ENCODE results near the gene SLAMF8. TPM values are rescaled to one million over a fixed set of nuclear protein-coding genes. Genes with fewer than 3 reads are reported as not detected.

The SLAMF8 gene
- total RNA-seq, 1 donor from 2014 or later = 2.4 TPM

DNA sequence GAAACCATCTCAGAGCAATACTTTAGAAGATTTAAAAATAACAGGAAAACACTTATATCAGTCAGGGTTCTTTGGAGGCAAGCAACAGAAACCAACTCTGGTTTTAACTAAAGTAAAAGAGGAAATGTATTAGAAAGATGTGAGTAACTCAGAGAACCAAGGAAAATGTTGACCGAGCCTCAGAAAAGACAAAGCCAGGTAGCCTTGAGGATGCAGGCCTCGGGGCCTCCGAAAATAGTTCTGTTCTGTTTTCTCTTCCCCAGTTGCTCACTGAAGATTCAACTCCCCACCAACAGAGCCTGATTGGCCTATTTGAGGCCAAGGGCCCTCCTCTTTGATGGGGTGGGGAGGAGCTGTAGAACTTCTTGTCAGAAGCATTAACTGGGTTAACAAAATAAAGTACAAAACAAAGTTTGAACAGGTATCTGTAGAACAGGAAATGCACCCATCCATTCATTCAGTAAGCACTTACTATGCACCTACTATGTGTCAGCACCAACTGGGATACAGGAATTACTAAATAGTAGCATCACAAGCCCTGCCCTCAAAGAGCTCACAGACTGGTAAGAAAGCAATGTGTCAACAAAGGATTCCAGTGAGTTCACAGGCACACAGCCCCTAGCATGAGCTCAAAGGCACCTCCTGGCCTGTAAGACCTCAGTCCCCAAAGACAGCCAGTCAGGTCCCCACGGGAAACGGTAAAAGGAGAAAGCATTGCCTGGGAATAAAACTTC lies 12.6 kb downstream of the SLAMF8 start:
- DNase-seq = no peak
- intact Hi-C loops (cut with micrococcal nuclease) = no loop called here
- no peak for ATAC-seq

GRCh38 chr1:159841749-159842148 lies 15.1 kb downstream of the SLAMF8 start:
- no peak for ATAC-seq
- intact Hi-C loops (cut with micrococcal nuclease) = no loop called here
- DNase-seq = no peak

GRCh38 chr1:159843459-159843858 lies 16.8 kb downstream of the SLAMF8 start:
- intact Hi-C loops (cut with micrococcal nuclease) = no loop called here
- DNase-seq (no peak), ATAC-seq (no peak)

GRCh38 chr1:159845751-159846629 lies 19.3 kb downstream of the SLAMF8 start:
- intact Hi-C loops (cut with micrococcal nuclease) = no loop called here
- DNase-seq (no peak), ATAC-seq (no peak)

GRCh38 chr1:159847231-159847630 lies 20.6 kb downstream of the SLAMF8 start:
- intact Hi-C loops (cut with micrococcal nuclease) = no loop called here
- ATAC-seq = no peak
- no peak for DNase-seq

GRCh38 chr1:159848326-159848725 lies 21.7 kb downstream of the SLAMF8 start:
- ATAC-seq = no peak
- intact Hi-C loops (cut with micrococcal nuclease) = no loop called here
- no peak for DNase-seq

- no peak for ATAC-seq
Measured at GRCh38 chr1:159849626-159850366, 23.1 kb downstream of the SLAMF8 start.

DNA sequence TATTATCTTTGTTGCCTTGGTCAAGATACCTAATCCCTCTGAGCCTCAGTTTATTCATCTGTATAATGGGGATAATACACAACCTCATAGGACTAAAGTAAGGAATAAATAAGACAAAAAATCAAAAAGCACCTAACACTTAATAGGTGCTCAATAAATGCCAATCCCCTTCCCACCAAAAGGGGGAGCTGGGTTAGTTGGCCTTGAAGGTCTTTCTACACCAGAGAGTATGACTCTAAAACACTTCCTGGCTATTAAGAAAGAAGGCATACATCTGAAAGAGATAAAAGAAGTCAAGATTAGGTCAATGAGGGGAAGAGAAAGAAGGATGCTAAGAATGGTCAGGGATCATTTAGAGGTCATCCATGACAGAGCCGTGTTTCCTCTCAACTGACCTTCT lies 24.7 kb downstream of the SLAMF8 start:
- intact Hi-C loops (cut with micrococcal nuclease) = no loop called here
- ATAC-seq (no peak), DNase-seq (no peak)

More at GRCh38 chr1:159849626-159850366, 23.1 kb downstream of the SLAMF8 start:
- no peak for DNase-seq
- intact Hi-C loops (cut with micrococcal nuclease) = no loop called here

DNA sequence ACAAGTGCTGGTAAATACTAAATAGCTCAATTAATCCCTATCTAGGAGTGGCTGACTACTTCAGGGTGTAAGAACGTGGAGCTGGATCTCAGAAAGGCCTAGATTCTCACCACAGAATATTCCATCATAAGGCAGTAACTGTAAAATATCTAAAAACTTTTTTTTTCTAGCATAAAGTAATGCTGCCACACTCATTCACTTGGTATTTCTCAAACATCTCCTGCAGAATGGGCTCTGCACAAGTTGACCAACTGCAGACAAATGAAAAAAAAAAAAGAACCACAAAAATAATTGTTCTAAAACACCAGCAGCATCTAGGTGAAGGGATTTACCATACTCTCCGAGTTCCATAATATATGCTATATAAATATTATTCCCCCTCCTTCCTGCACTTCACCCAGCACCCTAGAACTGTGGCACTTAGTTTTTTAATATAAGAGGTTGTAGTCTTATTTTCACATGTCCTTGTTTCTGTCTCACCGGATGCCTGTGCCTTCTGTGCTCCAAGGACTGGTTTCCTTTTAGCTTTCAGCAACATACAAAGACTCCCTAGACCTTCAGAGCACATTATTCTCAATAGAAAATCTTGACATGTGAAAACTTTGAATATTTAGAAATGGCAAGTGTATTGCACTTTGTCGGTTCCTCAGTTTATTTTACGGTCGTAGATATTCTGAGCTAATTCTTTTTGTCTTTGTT lies 26.9 kb downstream of the SLAMF8 start:
- intact Hi-C loops (cut with micrococcal nuclease) = no loop called here
- ATAC-seq (no peak), DNase-seq (no peak)

- DNase-seq (peak; percentile 91), ATAC-seq (peak; percentile 92)
- intact Hi-C loops (cut with micrococcal nuclease) = no loop called here
Measured at GRCh38 chr1:159854116-159854692, 27.5 kb downstream of the SLAMF8 start.

DNA sequence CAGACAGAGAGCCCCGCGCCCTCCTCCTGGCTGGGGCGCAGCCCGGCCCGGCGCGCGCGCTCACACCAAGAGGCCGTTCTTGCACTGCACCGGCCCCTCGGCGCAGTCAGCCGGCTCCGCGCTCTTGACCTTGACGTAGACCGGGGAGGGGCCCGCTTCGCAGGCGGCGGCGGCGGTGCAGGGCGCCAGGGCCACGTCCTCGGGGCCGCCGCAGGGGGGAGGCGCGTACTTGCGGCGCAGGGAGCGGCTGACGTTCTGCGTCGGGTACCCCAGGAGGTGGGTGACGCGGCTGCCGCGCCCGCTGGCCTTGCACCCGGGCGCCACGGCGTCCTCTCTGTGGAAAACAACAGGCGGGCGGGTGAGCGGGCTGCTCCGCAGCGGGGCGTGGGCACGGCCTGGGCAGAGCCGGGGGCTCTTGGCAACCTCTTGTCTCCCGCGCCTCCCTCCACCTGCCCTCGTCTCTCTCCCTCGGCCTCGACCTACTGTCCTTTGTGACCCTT lies 28.1 kb downstream of the SLAMF8 start:
- peak; percentile 95 for DNase-seq
- intact Hi-C loops (cut with micrococcal nuclease) = no loop called here
- peak; percentile 98 for ATAC-seq

DNA sequence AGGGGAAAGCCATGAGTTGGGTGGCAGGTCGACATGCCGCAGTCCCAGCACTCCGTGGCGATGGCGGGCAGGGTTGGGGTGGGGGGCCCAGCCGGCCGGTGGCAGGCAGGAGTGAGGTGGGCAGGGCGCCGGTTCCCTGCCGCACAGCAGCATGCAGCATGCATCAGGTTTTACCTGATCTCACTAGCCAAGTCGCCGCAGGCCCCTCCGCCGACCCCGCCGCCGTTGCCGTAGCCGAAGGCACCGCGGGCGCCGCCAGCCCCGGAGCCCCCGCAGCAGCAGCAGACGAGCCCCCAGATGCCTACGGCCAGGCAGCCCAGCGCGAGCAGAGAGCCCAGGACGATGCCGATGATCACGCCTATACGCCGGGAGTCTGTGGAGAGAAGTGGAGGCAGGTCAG lies 29.0 kb downstream of the SLAMF8 start:
- intact Hi-C loops (cut with micrococcal nuclease) = no loop called here
- ATAC-seq = no peak
- peak; percentile 37 for DNase-seq

GRCh38 chr1:159856576-159856975 lies 29.9 kb downstream of the SLAMF8 start:
- intact Hi-C loops (cut with micrococcal nuclease) = no loop called here
- ATAC-seq = no peak
- no peak for DNase-seq

GRCh38 chr1:159857889-159858288 lies 31.2 kb downstream of the SLAMF8 start:
- no peak for DNase-seq
- ATAC-seq = no peak
- intact Hi-C loops (cut with micrococcal nuclease) = no loop called here

GRCh38 chr1:159859767-159860322 lies 33.2 kb downstream of the SLAMF8 start:
- intact Hi-C loops (cut with micrococcal nuclease) = no loop called here
- DNase-seq (no peak), ATAC-seq (no peak)

GRCh38 chr1:159860456-159860855 lies 33.8 kb downstream of the SLAMF8 start:
- DNase-seq (no peak), ATAC-seq (peak; percentile 31)
- intact Hi-C loops (cut with micrococcal nuclease) = no loop called here

DNA sequence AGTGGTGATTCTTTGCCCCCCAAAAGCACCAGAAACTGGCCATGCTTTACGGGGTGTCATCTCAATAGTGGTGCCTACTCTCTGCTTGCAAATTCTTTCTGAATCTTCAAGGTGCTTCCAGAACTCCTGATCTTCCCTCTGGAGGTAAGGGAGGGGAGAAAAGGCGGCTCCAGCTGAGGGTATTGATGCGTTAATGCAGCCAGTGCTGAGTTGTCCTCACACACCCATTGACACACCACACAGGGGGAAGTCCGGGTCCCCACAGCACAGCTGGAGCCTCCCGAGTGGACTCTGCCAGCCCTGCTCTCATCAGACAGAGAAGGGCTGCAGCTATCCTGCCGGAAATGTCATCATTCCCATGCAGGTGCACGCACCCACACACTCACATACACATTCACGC lies 34.5 kb downstream of the SLAMF8 start:
- intact Hi-C loops (cut with micrococcal nuclease) = no loop called here
- ATAC-seq = no peak
- no peak for DNase-seq

- ATAC-seq (no peak), DNase-seq (no peak)
- intact Hi-C loops (cut with micrococcal nuclease) = no loop called here
Measured at GRCh38 chr1:159862031-159862430, 35.4 kb downstream of the SLAMF8 start.
